Fibroblast of gingiva (primary cell): ENCODE results near the gene MSMB.
A peak's percentile ranks its signal among the peaks of the same experiment; 100 is the strongest.

Source experiments
- DNase-seq: peaks from one replicate; pipeline ENCODE4 v3.0.0-alpha.2; 2011; ENCODE audit warnings: low read depth

MSMB gene

GRCh38 chr10:46033602-46034011, 12.5 kb downstream of the MSMB start:
- DNase-seq = peak; percentile 68

- DNase-seq = no peak
Measured at GRCh38 chr10:46031648-46032532, 14.2 kb downstream of the MSMB start.

GRCh38 chr10:46030091-46030937, 15.8 kb downstream of the MSMB start, which contains the start of gene NCOA4:
NCOA4 (minus strand) TSS chr10:46030623; CDS start chr10:46016680, 13,943 bp downstream.
- peak; percentile 98 for DNase-seq

- peak; percentile 26 for DNase-seq
Measured at GRCh38 chr10:46029461-46030030, 16.5 kb downstream of the MSMB start.

GRCh38 chr10:46028584-46029460, 17.2 kb downstream of the MSMB start:
- DNase-seq = peak; percentile 63

GRCh38 chr10:46026106-46026505, 20.0 kb downstream of the MSMB start:
- DNase-seq = no peak

- no peak for DNase-seq
Measured at GRCh38 chr10:46025406-46025805, 20.7 kb downstream of the MSMB start.

- DNase-seq = no peak
Measured at GRCh38 chr10:46024948-46025347, 21.1 kb downstream of the MSMB start.

GRCh38 chr10:46022978-46023702, 22.9 kb downstream of the MSMB start:
- peak; percentile 88 for DNase-seq

GRCh38 chr10:46020344-46020657, 25.8 kb downstream of the MSMB start:
- DNase-seq = no peak

- DNase-seq = no peak
Measured at GRCh38 chr10:46019569-46020343, 26.3 kb downstream of the MSMB start.

GRCh38 chr10:46019177-46019528, 26.9 kb downstream of the MSMB start:
- no peak for DNase-seq

- DNase-seq = no peak
Measured at GRCh38 chr10:46018453-46019176, 27.5 kb downstream of the MSMB start.

GRCh38 chr10:46017733-46018132, 28.3 kb downstream of the MSMB start:
- DNase-seq = no peak

- no peak for DNase-seq
Measured at GRCh38 chr10:46016811-46017210, 29.3 kb downstream of the MSMB start.

- no peak for DNase-seq
Measured at GRCh38 chr10:46016190-46016589, 29.9 kb downstream of the MSMB start.

- peak; percentile 48 for DNase-seq
Measured at GRCh38 chr10:46014683-46015405, 31.2 kb downstream of the MSMB start.

- DNase-seq = no peak
Measured at GRCh38 chr10:46014206-46014605, 31.9 kb downstream of the MSMB start.

- no peak for DNase-seq
Measured at GRCh38 chr10:46012746-46013145, 33.3 kb downstream of the MSMB start.
